IPS-NIHi7 (cell line): ENCODE data around the gene CIDEB.

ENCODE experiments used
- DNase-seq: peaks from one replicate; pipeline ENCODE4 v3.0.0; 2012; ENCODE audit warnings: mixed read lengths; ENCODE audit errors: extremely low spot score

Gene CIDEB

GRCh38 chr14:24255438-24255837, 52.3 kb downstream of the CIDEB start:
- DNase-seq: no peak
